K562 (cell line): ENCODE data around the gene NUTF2. TPM values are rescaled to one million over a fixed set of nuclear protein-coding genes. Genes with fewer than 3 reads are reported as not detected.
A peak's percentile ranks its signal among the peaks of the same experiment; 100 is the strongest.

ENCODE experiments used
- ARID3A ChIP-seq: IDR thresholded peaks from 2 replicates; pipeline ENCODE4 v1.6.1; 2012; ENCODE audit warnings: low read depth, low read length, improper control_type of control experiment, borderline replicate concordance
- EWSR1 ChIP-seq: fragments of 450-650 bp; IDR thresholded peaks from 2 replicates; pipeline ENCODE4 v1.6.1; 2018; ENCODE audit warnings: borderline replicate concordance, mild to moderate bottlenecking, low read depth, moderate library complexity; ENCODE audit not compliant: partially characterized antibody
- FIP1L1 ChIP-seq: fragments of 200-400 bp; formaldehyde crosslinking; IDR thresholded peaks from 2 replicates; pipeline ENCODE4 v1.6.1; 2018; ENCODE audit warnings: mild to moderate bottlenecking, low read depth, low read length; ENCODE audit not compliant: poor library complexity, severe bottlenecking
- GATAD2B ChIP-seq: fragments of 450-650 bp; IDR thresholded peaks from 2 replicates; pipeline ENCODE4 v1.6.1; 2017; ENCODE audit warnings: mild to moderate bottlenecking, borderline replicate concordance
- KDM5B ChIP-seq: fragments of 200-600 bp; sonication (generic); IDR thresholded peaks from 2 replicates; pipeline ENCODE4 v1.6.1; 2012; ENCODE audit warnings: low read depth, mild to moderate bottlenecking, moderate library complexity, low read length, control low read depth, inconsistent platforms; ENCODE audit not compliant: insufficient replicate concordance
- KLF1 ChIP-seq: fragments of 450-650 bp; IDR thresholded peaks from 2 replicates; pipeline ENCODE4 v1.6.1; 2016; ENCODE audit warnings: missing genetic modification characterization, missing compliant biosample characterization
- MEF2D ChIP-seq: conservative IDR thresholded peaks from 2 replicates; pipeline ENCODE4 v1.6.1; 2016; ENCODE audit warnings: low read depth, missing genetic modification characterization, missing compliant biosample characterization
- NBN ChIP-seq: fragments of 450-650 bp; IDR thresholded peaks from 2 replicates; pipeline ENCODE4 v1.6.1; 2016; ENCODE audit warnings: low read depth, mild to moderate bottlenecking
- NCOR1 ChIP-seq: fragments of 450-650 bp; IDR thresholded peaks from 2 replicates; pipeline ENCODE4 v1.6.1; 2016; ENCODE audit warnings: mild to moderate bottlenecking, moderate library complexity
- NONO ChIP-seq, 2 experiments: fragments of 200-400 bp in 1 of 2; fragments of 450-650 bp in 1 of 2; formaldehyde crosslinking in 1 of 2; IDR thresholded peaks; 2 replicates each; pipeline ENCODE4 v1.6.1; 2017; ENCODE audit warnings: low read depth in 2 of 2, mild to moderate bottlenecking in 2 of 2, moderate library complexity in 2 of 2, low read length in 1 of 2
- POLR2A ChIP-seq: fragments of 450-650 bp; conservative IDR thresholded peaks from 2 replicates; pipeline ENCODE4 v1.6.1; 2016
- POLR2B ChIP-seq: fragments of 450-650 bp; IDR thresholded peaks from 2 replicates; pipeline ENCODE4 v1.6.1; 2018; ENCODE audit warnings: low read depth; ENCODE audit not compliant: partially characterized antibody
- RBFOX2 ChIP-seq: fragments of 200-400 bp; formaldehyde crosslinking; IDR thresholded peaks from 2 replicates; pipeline ENCODE4 v1.6.1; 2017; ENCODE audit warnings: low read depth, mild to moderate bottlenecking, low read length, moderate library complexity
- RBM17 ChIP-seq: fragments of 200-400 bp; formaldehyde crosslinking; IDR thresholded peaks from 2 replicates; pipeline ENCODE4 v1.6.1; 2017; ENCODE audit warnings: low read depth, mild to moderate bottlenecking, low read length, borderline replicate concordance
- RCOR1 ChIP-seq, 2 experiments: IDR thresholded peaks; 2 replicates each; pipeline ENCODE4 v1.6.1; 2012; ENCODE audit warnings: low read depth in 2 of 2, low read length in 2 of 2, borderline replicate concordance in 1 of 2, improper control_type of control experiment in 1 of 2
- RNF2 ChIP-seq: sonication (generic); IDR thresholded peaks from 2 replicates; pipeline ENCODE4 v1.6.1; 2016
- SIX5 ChIP-seq, 2 experiments: IDR thresholded peaks; 2 replicates each; pipeline ENCODE4 v1.6.1; 2011; ENCODE audit warnings: low read length in 2 of 2, borderline replicate concordance in 1 of 2, low read depth in 1 of 2, mild to moderate bottlenecking in 1 of 2, moderate library complexity in 1 of 2; ENCODE audit not compliant: insufficient read depth in 1 of 2
- SP2 ChIP-seq: IDR thresholded peaks from 2 replicates; pipeline ENCODE4 v1.6.1; 2011; ENCODE audit warnings: mild to moderate bottlenecking, low read depth, low read length, moderate library complexity; ENCODE audit not compliant: poor library complexity, severe bottlenecking; ENCODE audit errors: extremely low read depth
- SRSF9 ChIP-seq: fragments of 200-400 bp; formaldehyde crosslinking; IDR thresholded peaks from 2 replicates; pipeline ENCODE4 v1.6.1; 2017; ENCODE audit warnings: low read depth, low read length, borderline replicate concordance
- TCF15 ChIP-seq: fragments of 250-450 bp; sonication (Bioruptor Pico); IDR thresholded peaks from 2 replicates; pipeline ENCODE4 v1.8.0; 2022; ENCODE audit warnings: moderate library complexity, mild to moderate bottlenecking, inconsistent platforms
- THAP7 ChIP-seq: fragments of 250-450 bp; sonication (Bioruptor Pico); IDR thresholded peaks from 2 replicates; pipeline ENCODE4 v1.5.0; 2021
- TRIM28 ChIP-seq: fragments of 450-650 bp; IDR thresholded peaks from 2 replicates; pipeline ENCODE4 v1.6.1; 2017
- ZFP1 ChIP-seq: fragments of 450-650 bp; formaldehyde crosslinking; IDR thresholded peaks from 2 replicates; pipeline ENCODE4 v1.4.0; 2020; ENCODE audit warnings: mild to moderate bottlenecking, mixed read lengths
- ZNF140 ChIP-seq: fragments of 250-450 bp; sonication (Bioruptor Pico); IDR thresholded peaks from 2 replicates; pipeline ENCODE4 v1.8.0; 2021; ENCODE audit warnings: moderate library complexity, mild to moderate bottlenecking, inconsistent platforms
- ZNF143 ChIP-seq: sonication (generic); formaldehyde crosslinking; IDR thresholded peaks from 2 replicates; pipeline ENCODE4 v1.9.0; 2022; ENCODE audit warnings: mild to moderate bottlenecking, missing genetic modification reagents
- ZNF24 ChIP-seq: fragments of 450-650 bp; IDR thresholded peaks from 2 replicates; pipeline ENCODE4 v1.6.1; 2016
- ZNF347 ChIP-seq: fragments of 450-650 bp; formaldehyde crosslinking; IDR thresholded peaks from 2 replicates; pipeline ENCODE4 v1.4.0; 2020; ENCODE audit warnings: low read depth, mild to moderate bottlenecking, moderate library complexity
- ZNF707 ChIP-seq: fragments of 250-450 bp; sonication (Bioruptor Pico); conservative IDR thresholded peaks from 2 replicates; pipeline ENCODE4 v1.8.0; 2022; ENCODE audit warnings: inconsistent platforms, mild to moderate bottlenecking, moderate library complexity
- polyA plus RNA-seq, 8 experiments: library from polyadenylated mRNA; depleted of rRNA in 4 of 8; stranded (reverse) in 5 of 8; unstranded in 3 of 8; fragments of >200 nt; fragmentation: Nextera tagmentation in 2 of 8; fragmentation: Illumina TruSeq in 1 of 8; extraction: Ambion mirVana in 2 of 8; extraction: Trizol in 1 of 8; gene quantifications; 2 replicates each; pipeline versions ENCODE4 v1.2.1 to v1.2.3, GENCODE V29; 2011 to 2014; ENCODE audit warnings: inconsistent platforms in 1 of 8, missing spikeins in 1 of 8
- total RNA-seq, 7 experiments: library from RNA; depleted of rRNA in 6 of 7; stranded (reverse); fragments of >200 nt in 6 of 7; fragmentation: Illumina TruSeq in 2 of 7; extraction: Trizol in 2 of 7; gene quantifications; 2 replicates each; pipeline versions ENCODE4 v1.2.1 to v1.2.3, GENCODE V29; 2011 to 2021; ENCODE audit warnings: low replicate concordance in 1 of 7

Gene NUTF2
- total and polyA plus RNA-seq, 9 of the 15 experiments (the other 6 are each of a cell fraction or from before 2014, with no cell fraction given): 106 to 248 (median 147) TPM

- TF ChIP-seq KDM5B (peak; percentile 74), RBFOX2 (peak; percentile 89), KLF1 (tag) (peak; percentile 84), ZNF24 (0 out of 2 replicates have a peak, but pooled peaks have one; percentile 18), SRSF9 (no peak), ZFP1 (CRISPR knock-in tag) (no peak), SIX5 (IDR thresholded peaks at IDR 0.05; ENCODE audit: borderline replicate concordance in 1 of 2, insufficient read depth in 1 of 2, low read depth in 1 of 2, low read length in 2 of 2) (peak; percentile 87), TRIM28 (no peak; the same call in 1 of the 2 replicates), NCOR1 (no peak), POLR2A (peak; percentile 87), RNF2 (peak; percentile 70), TCF15 (no peak), ZNF143 (CRISPR knock-in tag) (peak; percentile 95), NONO (IDR thresholded peaks at IDR 0.05; ENCODE audit: low read depth in 2 of 2, low read length in 1 of 2) (peak; percentile 32 to 88; a peak in 2 of 4 replicates), THAP7 (CRISPR knock-in tag) (peak; percentile 66; the same call in 1 of the 2 replicates), FIP1L1 (peak; percentile 83), ARID3A (no peak), EWSR1 (no peak), RCOR1 (IDR thresholded peaks at IDR 0.05; ENCODE audit: borderline replicate concordance in 1 of 2, low read depth in 2 of 2, low read length in 2 of 2) (peak in 1 of 2 experiments; percentile 18; a peak in 1 of 4 replicates), ZNF707 (CRISPR knock-in tag) (no peak), POLR2B (peak; percentile 79), MEF2D (tag) (no peak), RBM17 (no peak), ZNF140 (CRISPR knock-in tag) (no peak), ZNF347 (CRISPR knock-in tag) (no peak), GATAD2B (no peak; the same call in none of the 2 replicates), SP2 (no peak), NBN (no peak)
These were observed 4.8 kb upstream of the NUTF2 start, which contains the start of gene THAP11 (continued) for GRCh38 chr16:67841816-67842508.
